ENCODE data around the gene PRSS3. TPM values are rescaled to one million over a fixed set of nuclear protein-coding genes. Genes with fewer than 3 reads are reported as not detected.
A peak's percentile ranks its signal among the peaks of the same experiment; 100 is the strongest.
"Not testable (repeated sequence)": the region's sequence is repeated elsewhere in the genome, so short reads cannot be mapped to it uniquely, and the experiment has no call there.

PRSS3 gene
- total RNA-seq, 1 donor from 2014 or later = 1.2 TPM

GRCh38 chr9:33816327-33817252 lies 21.2 kb downstream of the PRSS3 start, which contains the start of gene UBE2R2:
TSS of gene UBE2R2 (plus strand) at chr9:33817160. CDS start at chr9:33817758, 598 bp downstream.
- FAIRE-seq (no peak), DNase-seq (ENCODE audit: low spot score in 2 of 2) (peak; percentile 94 to 97)

- DNase-seq (ENCODE audit: low spot score in 2 of 2) = peak in 1 of 2 donors; percentile 46
- FAIRE-seq = no peak
Observed at GRCh38 chr9:33817327-33818166, 22.2 kb downstream of the PRSS3 start.

- FAIRE-seq (no peak), DNase-seq (ENCODE audit: low spot score in 2 of 2) (no peak)
Observed at GRCh38 chr9:33818167-33818846, 22.9 kb downstream of the PRSS3 start.

GRCh38 chr9:33818847-33819500 lies 23.6 kb downstream of the PRSS3 start:
- no peak for FAIRE-seq
- peak in 1 of 2 donors; percentile 29 for DNase-seq (ENCODE audit: low spot score in 2 of 2)

- FAIRE-seq = no peak
Observed at GRCh38 chr9:33820231-33820745, 24.9 kb downstream of the PRSS3 start.

GRCh38 chr9:33823801-33824200 lies 28.4 kb downstream of the PRSS3 start:
- FAIRE-seq (no peak), DNase-seq (ENCODE audit: low spot score in 2 of 2) (no peak)

More at GRCh38 chr9:33820231-33820745, 24.9 kb downstream of the PRSS3 start:
- DNase-seq (ENCODE audit: low spot score in 2 of 2) = no peak

- FAIRE-seq; DNase-seq (ENCODE audit: low spot score in 2 of 2): not testable (repeated sequence)
Observed at GRCh38 chr9:33827285-33827684, 31.9 kb downstream of the PRSS3 start.

GRCh38 chr9:33829641-33830230 lies 34.4 kb downstream of the PRSS3 start:
- not testable (repeated sequence) for DNase-seq (ENCODE audit: low spot score in 2 of 2); FAIRE-seq

- DNase-seq (ENCODE audit: low spot score in 2 of 2) (no peak), FAIRE-seq (no peak)
Observed at GRCh38 chr9:33835625-33836260, 40.4 kb downstream of the PRSS3 start.

- not testable (repeated sequence) for DNase-seq (ENCODE audit: low spot score in 2 of 2); FAIRE-seq
Observed at GRCh38 chr9:33836261-33836660, 40.9 kb downstream of the PRSS3 start.

GRCh38 chr9:33837138-33837537 lies 41.8 kb downstream of the PRSS3 start:
- FAIRE-seq = no peak
- DNase-seq (ENCODE audit: low spot score in 2 of 2) = no peak

GRCh38 chr9:33840381-33840780 lies 45.0 kb downstream of the PRSS3 start:
- DNase-seq (ENCODE audit: low spot score in 2 of 2) (no peak), FAIRE-seq (no peak)

- FAIRE-seq (no peak), DNase-seq (ENCODE audit: low spot score in 2 of 2) (no peak)
Observed at GRCh38 chr9:33843312-33843961, 48.1 kb downstream of the PRSS3 start.

- DNase-seq (ENCODE audit: low spot score in 2 of 2) (no peak), FAIRE-seq (no peak)
Observed at GRCh38 chr9:33846231-33846630, 50.9 kb downstream of the PRSS3 start.

GRCh38 chr9:33847894-33848205 lies 52.5 kb downstream of the PRSS3 start:
- not testable (repeated sequence) for FAIRE-seq; DNase-seq (ENCODE audit: low spot score in 2 of 2)

All from frontal cortex (tissue), 4 donors.